ENCODE results near the gene PBRM1.
"Not testable (repeated sequence)": the region's sequence is repeated elsewhere in the genome, so short reads cannot be mapped to it uniquely, and the experiment has no call there.

The PBRM1 gene

DNA sequence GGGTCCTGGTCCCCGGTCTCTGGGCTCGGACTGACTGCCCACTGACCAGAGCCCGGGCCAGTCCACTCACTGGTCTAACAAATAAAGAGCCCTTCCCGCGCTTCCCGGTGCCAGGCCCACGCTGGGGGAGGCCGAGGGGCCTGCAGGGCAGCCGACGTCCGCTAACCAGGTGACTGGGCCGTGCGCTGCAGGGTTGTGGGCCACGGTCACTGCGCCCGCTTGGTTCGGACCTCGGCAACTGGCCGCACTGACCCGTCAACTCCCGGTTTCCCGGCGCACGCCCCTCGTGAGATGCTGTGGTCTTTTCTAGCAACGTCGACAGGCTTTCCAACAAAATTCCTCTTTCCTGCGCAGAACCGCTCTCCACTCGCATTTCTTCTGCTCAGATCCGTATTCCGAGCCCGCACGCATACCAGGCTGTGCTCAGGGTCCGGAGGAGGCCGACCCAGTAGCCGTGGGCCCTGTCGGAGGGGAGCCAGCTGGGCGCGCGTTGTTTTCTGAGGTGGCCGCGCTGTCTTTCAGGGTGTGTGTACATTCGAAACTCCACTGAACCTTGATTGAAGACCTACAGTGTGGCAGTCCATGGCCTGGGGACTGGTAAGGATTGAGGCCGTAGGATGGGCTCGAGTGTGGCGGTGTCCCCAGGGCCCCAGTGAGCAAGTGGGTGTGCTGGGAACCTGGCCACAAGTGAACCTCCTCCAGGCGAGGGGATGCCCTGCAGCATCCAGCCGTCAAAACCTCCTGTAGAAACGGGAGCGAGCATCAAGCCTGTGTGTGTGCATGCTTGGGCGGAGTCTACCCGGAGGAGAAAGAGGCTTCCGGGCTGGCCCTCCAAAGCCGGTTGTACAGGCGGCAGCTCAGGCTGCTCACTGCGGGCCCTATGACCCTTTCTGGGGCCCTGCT is 151.2 kb downstream of the PBRM1 start:
- H3K4me1 Mint-ChIP-seq (ENCODE audit: low read depth), result peaks cover 37% of the 10 kb centered on the region
- H3K36me3 Mint-ChIP-seq (ENCODE audit: low read depth), result peaks cover 17% of the 10 kb centered on the region
- H3K27me3 Mint-ChIP-seq (ENCODE audit: low read depth), result no peaks in the 10 kb centered on the region
- peak overlapping the region; percentile 85 for H3K4me3 Mint-ChIP-seq
- H3K9me3 Mint-ChIP-seq, result no peaks in the 10 kb centered on the region
- peak overlapping the region; percentile 65 for H3K27ac Mint-ChIP-seq

DNA sequence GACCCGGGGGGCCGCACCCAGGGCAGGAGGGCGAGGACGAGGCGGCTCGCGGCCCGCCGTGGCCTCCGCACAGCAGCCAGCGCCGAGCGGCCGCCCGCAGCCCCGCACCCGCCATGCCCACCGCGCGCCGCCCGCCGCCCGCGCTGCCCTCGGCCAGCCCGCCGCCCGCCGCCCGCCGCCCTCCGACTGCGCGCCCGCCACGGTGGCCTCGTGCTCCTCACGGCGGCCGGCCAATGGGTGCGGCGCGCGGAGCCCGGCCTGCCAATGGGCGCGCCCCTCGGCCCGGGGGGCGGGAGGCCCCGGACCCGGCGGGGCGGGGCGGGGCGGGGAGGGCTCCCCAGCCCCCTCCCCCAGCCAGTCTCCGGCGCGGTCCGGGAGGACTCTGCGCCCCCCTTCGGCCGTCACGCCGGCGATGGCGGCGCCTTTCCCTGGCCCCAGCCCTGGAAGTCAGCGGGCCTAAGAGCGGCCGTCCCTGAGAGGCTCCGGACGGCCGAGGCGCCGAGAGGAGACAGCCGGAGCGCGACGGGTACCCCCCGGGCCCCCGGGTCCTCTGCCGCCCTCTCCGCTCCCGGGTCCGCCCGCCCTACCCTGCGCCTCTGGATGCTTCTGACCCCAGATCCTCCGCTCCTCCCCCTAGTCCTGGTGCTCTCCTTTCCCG is 152.0 kb downstream of the PBRM1 start, which contains the start of gene NT5DC2:
Gene NT5DC2 (minus strand): TSS at position 235 of the 658 bp plus-strand sequence. CDS start 120 bp downstream, at position 115.
- Mint-ChIP-seq H3K27ac (peak within 1 kb of the TSS; percentile 65), H3K4me1 (ENCODE audit: low read depth) (peaks cover 30% of the 10 kb centered on the region), H3K4me3 (peak within 1 kb of the TSS; percentile 85)

DNA sequence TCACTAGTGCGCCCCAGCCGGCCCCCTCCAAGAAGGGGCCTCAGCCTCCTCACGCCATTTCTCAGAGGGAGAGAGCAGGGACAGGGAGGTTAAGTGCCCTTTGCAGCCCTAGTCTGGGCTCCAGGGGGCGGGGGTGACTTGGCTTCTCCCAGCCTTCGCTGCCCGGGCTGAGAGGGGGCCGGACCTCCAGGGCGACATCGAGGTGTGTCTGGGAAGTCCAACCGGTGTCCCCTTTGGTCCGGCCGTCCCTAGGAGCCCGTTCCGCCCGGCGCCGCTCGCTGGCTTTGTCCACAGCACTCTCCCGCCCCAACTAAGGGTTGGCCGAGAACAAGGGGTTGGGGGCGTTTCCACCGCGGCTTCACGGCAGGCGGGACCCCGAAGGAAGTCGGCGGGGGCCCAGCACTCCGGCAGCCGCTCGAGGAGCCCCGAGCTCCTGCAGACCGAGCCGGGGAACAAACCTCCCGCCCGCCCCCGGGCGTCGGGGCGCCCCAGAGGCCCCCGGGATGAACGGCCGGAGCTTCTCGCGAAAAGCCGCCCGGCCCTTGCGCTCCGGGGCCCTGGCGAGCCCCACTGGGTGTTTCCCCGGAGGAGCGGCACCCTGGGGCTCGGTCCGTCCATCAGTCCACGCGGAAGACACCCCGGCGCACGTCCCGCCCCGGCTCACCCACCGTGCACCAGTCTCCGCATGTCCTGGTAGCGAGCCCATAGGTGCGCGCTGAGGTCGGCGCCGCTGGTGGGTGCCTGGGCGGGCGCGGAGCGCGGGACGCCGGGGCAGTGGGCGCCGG is 152.7 kb downstream of the PBRM1 start:
- peaks cover 26% of the 10 kb centered on the region for H3K4me1 Mint-ChIP-seq (ENCODE audit: low read depth)
- H3K27ac Mint-ChIP-seq, result peak overlapping the region; percentile 26
- H3K4me3 Mint-ChIP-seq, result peak overlapping the region; percentile 69
- no peaks in the 10 kb centered on the region for H3K9me3 Mint-ChIP-seq
- H3K27me3 Mint-ChIP-seq (ENCODE audit: low read depth), result no peaks in the 10 kb centered on the region
- H3K36me3 Mint-ChIP-seq (ENCODE audit: low read depth), result peaks cover 9% of the 10 kb centered on the region

More for the DNA sequence above, 152.0 kb downstream of the PBRM1 start, which contains the start of gene NT5DC2:
- no peaks in the 10 kb centered on the region for H3K9me3 Mint-ChIP-seq
- H3K27me3 Mint-ChIP-seq (ENCODE audit: low read depth), result no peaks in the 10 kb centered on the region
- H3K36me3 Mint-ChIP-seq (ENCODE audit: low read depth), result peaks cover 11% of the 10 kb centered on the region

DNA sequence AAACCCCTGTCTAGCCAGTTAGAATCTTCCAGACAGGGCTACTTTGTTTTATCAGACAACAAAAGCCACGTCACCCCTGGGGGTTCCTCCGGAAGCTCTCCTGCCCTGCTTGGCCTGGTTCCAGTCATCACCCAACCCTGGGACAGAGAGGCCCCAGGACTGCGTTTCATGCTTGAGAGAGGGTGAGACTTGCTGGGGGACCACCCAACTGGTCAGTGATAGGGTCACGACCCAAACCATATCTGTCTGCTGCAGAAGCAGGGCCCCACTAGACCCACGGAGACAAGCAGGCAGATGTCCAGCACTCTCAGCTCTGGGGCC is 153.2 kb downstream of the PBRM1 start:
- no peaks in the 10 kb centered on the region for H3K9me3 Mint-ChIP-seq
- H3K4me1 Mint-ChIP-seq (ENCODE audit: low read depth), result peaks cover 21% of the 10 kb centered on the region
- H3K4me3 Mint-ChIP-seq, result peak overlapping the region; percentile 69
- H3K36me3 Mint-ChIP-seq (ENCODE audit: low read depth), result peaks cover 3% of the 10 kb centered on the region
- H3K27ac Mint-ChIP-seq, result peak overlapping the region; percentile 26
- no peaks in the 10 kb centered on the region for H3K27me3 Mint-ChIP-seq (ENCODE audit: low read depth)

DNA sequence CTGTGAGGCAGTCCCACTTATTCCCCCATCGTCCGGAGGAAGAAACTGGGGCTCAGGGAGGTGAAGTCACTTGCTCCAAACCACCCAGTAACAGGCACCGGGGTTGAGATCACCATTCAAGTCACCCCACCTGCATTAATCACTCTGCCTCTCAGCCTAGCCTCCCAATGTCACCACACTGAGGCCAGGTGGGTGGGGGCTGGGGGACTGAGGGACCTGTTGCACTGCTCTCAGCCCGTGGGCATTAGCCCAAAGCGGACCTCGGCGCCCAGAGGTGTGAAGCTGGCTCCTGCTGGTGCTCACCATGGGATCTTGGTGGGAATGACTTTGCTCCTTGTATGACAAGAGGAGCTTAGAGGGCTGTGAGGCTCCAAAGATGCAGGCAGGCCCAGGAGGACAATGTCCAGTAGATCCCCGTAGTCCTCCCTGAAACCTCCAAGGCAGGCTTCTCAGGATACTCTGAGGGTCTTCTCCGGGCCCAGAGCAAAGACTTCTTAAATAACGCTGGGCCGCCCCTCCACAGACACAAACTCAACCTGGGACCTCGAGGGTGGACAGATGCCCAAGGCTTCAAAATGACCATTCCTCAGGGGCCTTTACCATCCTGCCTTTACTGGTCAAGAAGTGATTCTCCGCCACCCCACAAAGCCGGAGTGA is 153.7 kb downstream of the PBRM1 start:
- Mint-ChIP-seq H3K27me3 (ENCODE audit: low read depth) (no peaks in the 10 kb centered on the region), H3K4me3 (peak overlapping the region; percentile 69), H3K9me3 (no peaks in the 10 kb centered on the region), H3K36me3 (ENCODE audit: low read depth) (peaks cover 2% of the 10 kb centered on the region), H3K4me1 (ENCODE audit: low read depth) (peaks cover 18% of the 10 kb centered on the region), H3K27ac (no peak overlapping the region)

DNA sequence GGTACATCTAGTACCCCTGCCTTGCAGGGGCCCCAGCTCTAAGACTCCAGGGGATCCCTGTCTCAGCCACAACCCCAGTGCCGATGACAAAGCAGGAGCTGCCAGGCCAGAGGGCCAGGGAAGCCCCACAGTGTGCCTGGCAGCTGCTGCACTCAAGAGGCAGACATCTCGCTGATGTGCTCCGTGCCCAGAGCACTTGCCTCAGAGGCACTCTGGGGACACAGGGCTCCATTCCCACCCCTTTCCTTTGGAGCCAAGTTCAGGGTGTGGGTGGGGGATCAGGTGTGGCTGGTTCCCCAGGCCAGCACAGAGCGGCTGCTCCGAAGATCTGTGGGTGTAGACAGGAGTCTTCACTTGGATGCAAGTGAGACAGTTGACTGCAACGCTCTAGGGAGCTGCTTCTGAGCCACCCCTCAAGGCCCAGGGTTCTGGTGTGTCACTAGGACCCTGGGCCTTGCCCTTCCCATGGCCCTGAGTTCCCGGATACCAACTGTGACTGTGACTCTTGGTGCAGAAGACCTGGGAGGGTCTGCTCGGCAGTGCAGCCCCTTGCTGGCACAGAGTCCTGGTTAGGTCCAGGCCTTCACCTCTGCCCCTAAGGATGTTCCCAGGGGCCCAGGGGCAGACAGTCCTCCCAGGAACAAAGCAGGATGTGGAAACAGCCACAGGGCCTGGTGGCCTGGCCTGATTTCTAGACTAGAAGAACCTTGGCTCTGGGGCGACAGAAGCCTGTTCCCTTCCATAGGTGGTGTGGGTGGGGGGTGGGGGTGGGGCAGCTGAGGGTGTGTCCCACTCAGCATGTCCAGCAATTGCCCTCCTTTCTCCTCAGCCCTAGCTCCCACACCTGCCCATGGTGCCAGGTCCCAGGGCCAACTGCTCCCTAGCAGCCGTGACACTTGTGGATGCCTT is 154.5 kb downstream of the PBRM1 start:
- Mint-ChIP-seq H3K27me3 (ENCODE audit: low read depth) (no peaks in the 10 kb centered on the region), H3K27ac (no peak overlapping the region), H3K4me1 (ENCODE audit: low read depth) (peaks cover 17% of the 10 kb centered on the region), H3K9me3 (no peaks in the 10 kb centered on the region), H3K36me3 (ENCODE audit: low read depth) (no peaks in the 10 kb centered on the region), H3K4me3 (no peak overlapping the region)

DNA sequence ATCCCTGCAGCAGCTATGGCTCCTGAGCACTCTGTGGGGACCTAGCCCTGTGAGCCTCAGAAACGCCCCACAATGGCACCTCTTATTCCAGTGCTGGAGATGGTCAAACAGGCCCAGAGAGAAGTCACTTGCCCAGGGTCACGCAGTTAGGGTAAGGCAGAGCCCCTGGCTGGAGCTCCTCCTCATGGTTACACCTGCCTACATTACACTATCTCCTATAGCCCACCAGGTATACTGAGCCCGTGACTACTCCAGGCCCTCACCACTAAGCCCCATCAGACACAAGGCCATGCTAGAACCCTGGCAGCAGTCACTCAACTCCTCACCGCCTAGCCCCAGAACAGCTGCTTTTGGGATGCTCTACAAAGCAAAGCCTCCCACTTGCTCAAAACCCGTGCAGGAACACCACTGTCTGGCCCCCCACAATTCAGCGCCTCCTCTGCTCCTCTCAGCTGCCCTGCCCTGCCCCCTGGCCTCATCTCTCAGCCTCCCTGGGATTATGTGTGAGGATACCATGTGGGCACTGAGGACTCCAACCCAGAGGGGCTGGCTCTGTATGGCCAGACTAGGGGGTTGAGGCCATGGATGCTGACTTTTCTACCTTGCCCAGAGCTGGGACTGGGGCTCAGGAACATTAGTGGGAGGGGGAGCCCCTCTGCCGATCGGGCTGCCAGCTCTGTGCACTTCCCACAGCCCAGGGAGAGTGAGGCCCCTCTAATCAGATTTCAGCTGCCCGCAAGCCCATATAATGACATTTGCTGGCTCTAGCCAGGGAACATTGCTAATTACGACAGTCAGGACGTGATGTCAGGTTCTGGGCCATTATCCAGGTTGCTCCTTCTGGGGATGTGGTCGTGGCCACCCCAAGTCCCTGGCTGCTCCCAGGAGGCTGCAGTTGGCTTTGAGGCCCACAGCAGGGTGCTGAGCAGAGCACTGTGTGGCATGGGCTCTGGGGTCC is 156.1 kb downstream of the PBRM1 start:
- Mint-ChIP-seq H3K27ac (no peak overlapping the region), H3K27me3 (ENCODE audit: low read depth) (no peaks in the 10 kb centered on the region), H3K4me1 (ENCODE audit: low read depth) (peaks cover 10% of the 10 kb centered on the region), H3K9me3 (no peaks in the 10 kb centered on the region), H3K36me3 (ENCODE audit: low read depth) (no peaks in the 10 kb centered on the region), H3K4me3 (no peak overlapping the region)

DNA sequence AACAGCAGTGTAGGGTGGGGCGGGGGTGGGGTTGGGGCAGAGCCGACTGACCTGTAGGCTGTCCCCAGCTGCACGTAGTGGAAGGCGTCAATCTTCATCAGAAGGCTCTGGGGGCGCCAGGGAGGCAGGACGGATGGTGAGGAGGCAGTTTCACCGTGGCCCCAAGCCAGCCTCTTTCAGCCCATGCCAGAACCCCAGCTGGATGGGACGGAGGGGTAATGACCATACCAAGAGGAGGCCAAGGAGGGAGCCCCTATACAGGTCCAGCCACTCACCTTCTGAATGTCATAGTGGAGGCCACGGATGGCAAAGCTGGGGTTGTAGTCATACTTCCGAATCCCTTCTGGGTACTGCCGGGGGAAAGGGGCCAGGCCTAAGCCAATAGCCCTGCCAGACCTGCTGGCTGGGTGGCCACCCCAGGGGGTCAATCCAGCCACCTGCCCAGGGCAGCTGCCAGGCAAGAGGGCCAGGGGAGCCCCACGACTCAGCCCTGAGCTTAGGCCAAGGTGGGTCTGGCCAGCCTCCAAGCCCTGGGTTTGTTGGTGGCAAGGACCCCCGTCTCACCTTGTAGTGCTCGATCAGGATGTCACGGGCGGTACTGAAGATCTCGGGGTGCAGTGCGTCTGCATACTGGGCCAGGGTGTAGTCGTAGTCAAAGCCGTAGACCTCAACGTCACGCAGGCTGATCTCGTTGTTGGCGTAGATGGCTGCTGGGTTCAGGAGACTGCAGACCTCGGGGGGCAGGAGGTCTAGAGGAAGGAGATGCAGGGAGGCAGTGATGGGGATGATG is 156.9 kb downstream of the PBRM1 start:
- no peaks in the 10 kb centered on the region for H3K27me3 Mint-ChIP-seq (ENCODE audit: low read depth)
- no peaks in the 10 kb centered on the region for H3K36me3 Mint-ChIP-seq (ENCODE audit: low read depth)
- no peak overlapping the region for H3K27ac Mint-ChIP-seq
- H3K9me3 Mint-ChIP-seq, result no peaks in the 10 kb centered on the region
- H3K4me3 Mint-ChIP-seq, result no peak overlapping the region
- H3K4me1 Mint-ChIP-seq (ENCODE audit: low read depth), result peaks cover 8% of the 10 kb centered on the region

DNA sequence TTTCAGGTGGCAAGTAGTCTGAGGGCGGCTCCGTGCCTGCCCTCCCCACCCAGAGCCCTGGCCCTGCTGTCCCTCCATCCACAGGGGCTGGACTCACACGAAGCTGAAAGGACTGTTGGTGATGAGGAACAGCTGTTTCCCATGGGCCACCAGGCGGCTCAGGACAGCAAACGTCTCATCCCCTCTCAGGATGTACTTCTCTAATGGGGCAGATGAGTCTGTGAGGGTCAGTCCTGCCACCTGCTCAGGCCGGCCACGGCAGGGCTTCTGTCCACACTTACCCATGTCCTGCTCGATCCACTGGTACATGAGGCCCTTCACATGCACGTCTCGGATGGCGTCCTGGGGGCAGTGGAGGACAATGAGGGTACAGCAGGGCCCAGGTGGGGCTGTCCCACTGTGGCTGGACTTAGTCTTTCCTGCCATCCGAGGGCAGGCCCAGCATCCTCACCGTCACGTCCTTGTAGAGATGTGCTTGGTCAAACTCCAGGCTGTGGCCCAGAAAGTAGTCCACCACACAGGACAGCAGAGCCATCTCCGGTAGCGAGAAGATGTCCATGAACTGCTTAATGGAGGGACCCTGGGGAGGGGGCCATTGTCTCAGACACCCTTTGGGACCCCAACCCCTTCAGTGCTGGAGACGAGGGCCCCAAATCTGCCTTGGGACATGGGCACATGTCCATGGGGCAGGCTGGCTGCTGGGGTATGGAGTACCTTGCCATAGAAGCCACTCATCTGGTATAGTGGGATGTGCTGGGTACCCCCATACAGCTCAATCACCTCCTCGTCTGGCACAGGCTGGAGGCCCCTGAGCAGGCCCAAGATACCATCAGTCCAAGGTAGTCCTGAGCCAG is 157.8 kb downstream of the PBRM1 start:
- Mint-ChIP-seq H3K9me3 (no peaks in the 10 kb centered on the region), H3K36me3 (ENCODE audit: low read depth) (no peaks in the 10 kb centered on the region), H3K4me3 (no peak overlapping the region)

DNA sequence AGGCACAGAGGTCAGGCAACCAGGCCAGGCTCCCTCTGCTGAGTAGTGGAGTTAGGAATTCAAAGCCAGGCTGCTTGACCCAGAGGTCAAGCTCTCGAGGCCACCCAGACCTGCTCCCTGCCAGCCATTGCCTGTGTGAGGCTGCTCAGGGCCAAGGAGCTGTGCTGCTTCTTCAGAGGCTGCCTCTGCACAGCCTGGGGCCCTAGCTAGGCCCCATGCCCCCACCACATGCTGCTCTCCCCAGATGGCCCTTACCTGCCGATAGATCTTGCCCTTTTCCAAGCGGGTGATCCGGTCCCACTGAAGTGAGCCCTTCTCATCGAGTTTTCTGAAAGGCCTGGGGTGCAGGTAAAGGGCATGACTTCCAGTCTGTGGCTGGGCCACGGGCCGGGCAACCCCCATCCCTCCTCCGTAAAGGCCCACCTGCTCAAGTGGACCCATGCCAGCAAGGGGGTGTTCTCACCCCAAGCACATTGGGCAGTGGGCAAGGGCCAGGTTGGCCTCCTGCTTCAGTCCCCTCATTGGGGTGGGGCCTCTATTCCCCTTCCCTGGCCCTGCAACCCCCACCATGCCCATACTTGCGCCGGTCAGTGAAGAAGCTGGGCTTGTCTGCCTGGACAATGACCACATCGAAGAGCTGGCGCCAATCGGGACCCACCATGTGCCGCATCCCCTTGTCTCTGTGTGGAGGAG is 158.5 kb downstream of the PBRM1 start:
- Mint-ChIP-seq H3K4me3 (no peak overlapping the region), H3K27me3 (ENCODE audit: low read depth) (no peaks in the 10 kb centered on the region), H3K9me3 (no peaks in the 10 kb centered on the region), H3K4me1 (ENCODE audit: low read depth) (peaks cover 2% of the 10 kb centered on the region), H3K27ac (no peak overlapping the region), H3K36me3 (ENCODE audit: low read depth) (no peaks in the 10 kb centered on the region)

More for the DNA sequence above, 157.8 kb downstream of the PBRM1 start:
- Mint-ChIP-seq H3K27ac (no peak overlapping the region), H3K27me3 (ENCODE audit: low read depth) (no peaks in the 10 kb centered on the region), H3K4me1 (ENCODE audit: low read depth) (peaks cover 8% of the 10 kb centered on the region)

DNA sequence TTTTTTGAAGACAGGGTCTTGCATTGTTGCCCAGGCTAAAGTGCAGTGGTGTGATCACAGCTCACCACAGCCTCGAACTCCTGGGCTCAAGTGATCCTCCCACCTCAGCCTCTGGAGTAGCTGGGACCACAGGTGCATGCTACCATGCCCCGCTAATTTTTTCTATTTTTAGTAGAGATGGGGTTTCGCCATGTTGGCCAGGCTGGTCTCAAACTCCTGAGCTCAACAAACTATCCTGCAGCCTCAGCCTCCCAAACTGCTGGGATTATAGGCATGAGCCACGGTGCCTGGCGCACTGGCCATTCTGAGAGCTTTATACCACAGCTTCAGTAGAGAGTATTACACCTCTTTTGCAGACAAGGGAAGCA is 159.1 kb downstream of the PBRM1 start:
- H3K9me3 Mint-ChIP-seq; H3K27me3 Mint-ChIP-seq (ENCODE audit: low read depth); H3K4me3 Mint-ChIP-seq; H3K27ac Mint-ChIP-seq; H3K36me3 Mint-ChIP-seq (ENCODE audit: low read depth); H3K4me1 Mint-ChIP-seq (ENCODE audit: low read depth): not testable (repeated sequence)
